GM21528 (cell line): ENCODE measurements around the gene TMPRSS5.
"Not testable (repeated sequence)": the region's sequence is repeated elsewhere in the genome, so short reads cannot be mapped to it uniquely, and the experiment has no call there.

Source experiments
- ATAC-seq: cut with Tn5 transposase; IDR thresholded peaks from one replicate; pipeline ENCODE4 v1.9.1; 2021; ENCODE audit warnings: mild to moderate bottlenecking, moderate library complexity; ENCODE audit not compliant: unreplicated experiment, low FRiP score

TMPRSS5 gene

GRCh38 chr11:113697756-113698407 lies 8.2 kb downstream of the TMPRSS5 start:
- ATAC-seq: no peak

GRCh38 chr11:113697111-113697510 lies 9.0 kb downstream of the TMPRSS5 start:
- no peak for ATAC-seq

- ATAC-seq: no peak
Measured at GRCh38 chr11:113695207-113695606, 10.9 kb downstream of the TMPRSS5 start.

- ATAC-seq: no peak
Measured at GRCh38 chr11:113694390-113694789, 11.7 kb downstream of the TMPRSS5 start.

GRCh38 chr11:113693030-113693429 lies 13.1 kb downstream of the TMPRSS5 start:
- ATAC-seq: no peak

- no peak for ATAC-seq
Measured at GRCh38 chr11:113690619-113691569, 15.2 kb downstream of the TMPRSS5 start.

- no peak for ATAC-seq
Measured at GRCh38 chr11:113689768-113690618, 16.1 kb downstream of the TMPRSS5 start.

GRCh38 chr11:113685654-113686359 lies 20.3 kb downstream of the TMPRSS5 start:
- no peak for ATAC-seq

- no peak for ATAC-seq
Measured at GRCh38 chr11:113684496-113684895, 21.6 kb downstream of the TMPRSS5 start.

GRCh38 chr11:113683481-113684046 lies 22.5 kb downstream of the TMPRSS5 start:
- ATAC-seq: no peak

- no peak for ATAC-seq
Measured at GRCh38 chr11:113681711-113682413, 24.2 kb downstream of the TMPRSS5 start.

- no peak for ATAC-seq
Measured at GRCh38 chr11:113681282-113681681, 24.8 kb downstream of the TMPRSS5 start.

- ATAC-seq: no peak
Measured at GRCh38 chr11:113677685-113678084, 28.4 kb downstream of the TMPRSS5 start.

- ATAC-seq: no peak
Measured at GRCh38 chr11:113675565-113675964, 30.5 kb downstream of the TMPRSS5 start.

GRCh38 chr11:113675003-113675561 lies 31.0 kb downstream of the TMPRSS5 start:
- ATAC-seq: no peak

GRCh38 chr11:113674397-113674685 lies 31.8 kb downstream of the TMPRSS5 start:
- no peak for ATAC-seq

- no peak for ATAC-seq
Measured at GRCh38 chr11:113673550-113674396, 32.3 kb downstream of the TMPRSS5 start.

GRCh38 chr11:113671914-113672313 lies 34.2 kb downstream of the TMPRSS5 start:
- ATAC-seq: not testable (repeated sequence)
